NB4 (cell line): ENCODE measurements around the gene C20orf144.

ENCODE experiments used
- DNase-seq: peaks from one replicate; pipeline ENCODE4 v3.0.0; 2010; ENCODE audit warnings: low read depth
- H3K4me3 ChIP-seq: one replicate; pipeline ENCODE4 v1.5.1; 2011; ENCODE audit warnings: mild to moderate bottlenecking, low read depth, low read length, moderate library complexity
- CTCF ChIP-seq: IDR thresholded peaks from one replicate; pipeline ENCODE4 v1.5.1; 2012; ENCODE audit warnings: low read depth, low read length
- MAX ChIP-seq: IDR thresholded peaks from 2 replicates; pipeline ENCODE4 v1.6.1; 2011; ENCODE audit warnings: low read depth, low read length
- MYC ChIP-seq: IDR thresholded peaks from 2 replicates; pipeline ENCODE4 v1.6.1; 2011; ENCODE audit warnings: low read depth, low read length
- POLR2A ChIP-seq: IDR thresholded peaks from 2 replicates; pipeline ENCODE4 v1.6.1; 2011; ENCODE audit warnings: mild to moderate bottlenecking; ENCODE audit not compliant: insufficient read length; ENCODE audit errors: extremely low read depth

Gene C20orf144

GRCh38 chr20:33684533-33685327 is 22.6 kb downstream of the C20orf144 start:
- no peak for TF ChIP-seq CTCF
- TF ChIP-seq MYC, result no peak
- no peak for TF ChIP-seq POLR2A
- no peak for TF ChIP-seq MAX
- H3K4me3 ChIP-seq, result peak overlapping the region; percentile 92
- peak; percentile 33 for DNase-seq

GRCh38 chr20:33685328-33686099 is 23.4 kb downstream of the C20orf144 start:
- TF ChIP-seq MYC (no peak; the same call in 1 of the 2 replicates), CTCF (no peak), POLR2A (no peak), MAX (no peak)
- DNase-seq, result peak; percentile 88
- H3K4me3 ChIP-seq, result peak overlapping the region; percentile 92

GRCh38 chr20:33686100-33686983 is 24.2 kb downstream of the C20orf144 start, which contains the start of gene E2F1:
Gene E2F1, minus strand, starts transcription at chr20:33686385. Its CDS starts 121 bp downstream, at chr20:33686264.
- DNase-seq, result peak; percentile 98
- TF ChIP-seq POLR2A (peak; percentile 66), CTCF (no peak), MAX (peak; percentile 78), MYC (peak; percentile 87)
- peak within 1 kb of the TSS; percentile 92 for H3K4me3 ChIP-seq

GRCh38 chr20:33686984-33687366 is 24.8 kb downstream of the C20orf144 start:
- peak overlapping the region; percentile 43 for H3K4me3 ChIP-seq
- peak; percentile 31 for DNase-seq
- TF ChIP-seq POLR2A (no peak), CTCF (no peak), MYC (no peak), MAX (no peak)

- DNase-seq, result peak; percentile 97
- TF ChIP-seq MAX (peak; percentile 92), POLR2A (no peak)
- H3K4me3 ChIP-seq, result no peak overlapping the region
These were observed 25.3 kb downstream of the C20orf144 start for GRCh38 chr20:33687370-33687915.
